Muscle of back (tissue), 11 donors: ENCODE data around the gene RBMS3. TPM values are rescaled to one million over a fixed set of nuclear protein-coding genes. Genes with fewer than 3 reads are reported as not detected.
"Not testable (repeated sequence)": the region's sequence is repeated elsewhere in the genome, so short reads cannot be mapped to it uniquely, and the experiment has no call there.

Experiments
- DNase-seq, 3 donors: peaks; one replicate each; pipeline versions ENCODE4 v3.0.0 to v3.0.0-alpha.2; 2013
- polyA plus RNA-seq, 10 donors: library from polyadenylated mRNA; unstranded; fragments of 120-200 nt; gene quantifications; one replicate each; pipeline ENCODE4 v1.2.1, GENCODE V29; 2013; ENCODE audit not compliant: insufficient read length in 10 of 10

Gene RBMS3
- polyA plus RNA-seq, 10 donors = 22.4 to 37.1 (median 28.1) TPM

DNA sequence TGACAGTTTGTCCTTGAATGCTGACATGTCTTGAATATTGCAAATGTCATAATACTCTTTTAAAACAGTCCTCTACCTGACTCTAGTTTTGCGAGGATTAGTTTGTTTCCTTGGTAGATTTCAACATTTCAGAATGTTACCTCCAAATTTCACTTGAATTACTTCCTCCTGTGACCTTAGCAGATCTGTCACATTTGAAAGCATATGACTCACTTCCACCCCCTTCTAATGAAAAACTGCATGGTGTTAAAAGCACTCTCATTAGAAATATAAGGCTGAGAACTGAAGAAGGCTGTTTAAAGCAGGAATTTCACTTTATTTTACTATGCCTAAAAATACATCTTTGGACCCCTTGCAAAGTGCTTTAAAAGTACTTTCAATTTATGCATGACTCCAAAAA lies 726.8 kb downstream of the RBMS3 start:
- no peak for DNase-seq

DNA sequence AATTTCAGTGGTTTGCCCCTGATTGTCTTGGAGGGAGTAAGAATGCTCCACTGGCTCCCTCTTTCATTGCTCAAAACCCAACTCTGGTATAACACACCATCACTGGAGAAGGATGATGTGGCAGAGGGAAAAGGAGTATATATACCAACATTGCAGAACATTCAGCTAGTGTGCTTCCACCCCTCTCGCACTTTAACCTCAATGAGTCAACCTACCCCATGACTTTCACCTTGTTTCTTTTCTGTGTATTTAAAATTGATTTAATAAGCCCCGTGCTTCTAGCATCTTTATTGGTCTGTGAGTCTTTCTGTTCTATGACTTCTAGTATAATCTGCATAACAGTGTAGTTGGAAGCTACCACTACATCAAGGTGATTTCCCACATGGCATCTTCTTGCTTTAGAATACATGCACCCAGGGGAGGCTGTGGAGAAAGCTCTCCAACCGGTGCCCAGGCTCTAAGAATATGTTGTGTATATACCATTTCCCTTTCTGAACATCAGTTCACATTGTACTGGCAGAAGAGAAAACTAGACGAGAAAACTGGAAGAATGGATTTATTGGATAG lies 730.4 kb downstream of the RBMS3 start:
- no peak for DNase-seq

- DNase-seq = peak; percentile 42 to 53 (median 43)
Measured at GRCh38 chr3:30012941-30013543, 732.2 kb downstream of the RBMS3 start.

DNA sequence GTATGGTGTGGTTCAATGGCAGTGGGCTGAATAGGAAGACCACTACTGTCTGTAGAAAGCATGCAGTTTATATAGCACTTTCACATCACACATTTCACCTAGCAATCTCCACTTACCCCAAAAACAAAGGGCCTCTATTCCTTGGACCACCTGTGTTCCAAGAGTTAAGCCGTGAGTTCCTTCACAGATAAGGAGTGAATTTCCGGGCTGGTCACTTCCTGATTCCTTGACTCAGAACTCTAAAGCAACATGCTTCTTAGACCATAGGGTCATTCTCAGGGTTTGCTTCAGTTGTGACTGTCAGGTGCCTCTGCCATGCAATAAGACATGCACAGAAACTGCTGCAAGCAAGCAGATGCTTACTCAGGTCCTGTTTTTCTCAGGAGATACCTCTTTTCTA lies 737.0 kb downstream of the RBMS3 start:
- no peak for DNase-seq

- no peak for DNase-seq
Measured at GRCh38 chr3:30020380-30020779, 739.5 kb downstream of the RBMS3 start.

GRCh38 chr3:30024466-30024865 lies 743.6 kb downstream of the RBMS3 start:
- DNase-seq = no peak

DNA sequence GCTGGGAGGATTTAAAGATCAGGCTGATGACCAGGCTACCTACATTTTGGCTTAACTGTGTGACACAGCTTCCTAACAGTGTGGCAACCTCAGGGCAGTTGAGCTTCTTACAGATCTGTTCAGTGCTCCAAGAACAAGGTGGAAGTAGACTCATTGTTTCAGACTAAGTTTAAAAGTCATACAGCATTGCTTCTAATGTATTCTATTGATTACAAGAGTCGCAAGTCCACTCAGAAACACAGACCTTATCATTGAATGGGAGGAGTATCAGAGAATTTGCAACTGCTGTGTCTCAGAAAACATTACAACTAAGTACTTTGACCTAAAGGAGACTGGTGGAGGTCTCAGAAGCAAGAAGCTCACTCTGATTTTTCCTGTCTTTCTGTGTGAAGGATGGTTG lies 746.0 kb downstream of the RBMS3 start:
- DNase-seq = no peak

DNA sequence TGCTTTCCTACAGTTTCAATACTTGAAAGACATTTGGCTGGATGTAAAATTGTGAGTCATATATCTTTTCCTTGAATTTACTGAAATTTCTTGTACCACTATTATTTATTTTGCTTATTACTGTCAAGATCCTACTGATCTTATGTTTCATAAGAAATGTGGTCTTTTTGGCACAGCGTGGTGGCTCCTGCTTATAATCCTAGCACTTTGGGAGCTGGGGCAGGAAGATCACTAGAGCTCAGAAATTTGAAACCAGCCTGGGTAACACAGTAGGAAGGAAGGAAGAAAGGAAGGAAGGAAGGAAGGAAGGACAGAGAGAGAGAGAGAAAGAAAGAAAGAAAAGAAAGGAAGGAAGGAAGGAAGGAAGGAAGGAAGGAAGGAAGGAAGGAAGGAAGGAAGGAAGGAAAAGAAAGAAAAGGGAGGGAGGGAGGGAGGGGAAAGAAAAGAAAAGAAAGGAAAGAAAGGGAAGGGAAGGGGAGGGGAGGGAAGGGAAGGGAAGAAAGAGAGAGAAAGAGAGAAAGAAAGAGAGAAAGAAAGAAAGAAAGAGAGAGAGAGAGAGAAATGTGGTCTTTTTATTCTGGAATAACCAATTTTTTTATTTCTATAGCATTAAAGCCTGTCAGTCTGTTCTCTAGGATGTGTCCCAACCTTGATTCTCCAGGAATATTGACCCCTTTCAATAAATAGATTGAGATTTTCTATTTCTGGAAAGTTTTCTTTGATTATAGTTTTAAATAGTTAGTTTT lies 753.5 kb downstream of the RBMS3 start:
- DNase-seq = no peak

- peak in 1 of 3 donors; percentile 16 for DNase-seq
Measured at GRCh38 chr3:30035935-30036567, 755.2 kb downstream of the RBMS3 start.

DNA sequence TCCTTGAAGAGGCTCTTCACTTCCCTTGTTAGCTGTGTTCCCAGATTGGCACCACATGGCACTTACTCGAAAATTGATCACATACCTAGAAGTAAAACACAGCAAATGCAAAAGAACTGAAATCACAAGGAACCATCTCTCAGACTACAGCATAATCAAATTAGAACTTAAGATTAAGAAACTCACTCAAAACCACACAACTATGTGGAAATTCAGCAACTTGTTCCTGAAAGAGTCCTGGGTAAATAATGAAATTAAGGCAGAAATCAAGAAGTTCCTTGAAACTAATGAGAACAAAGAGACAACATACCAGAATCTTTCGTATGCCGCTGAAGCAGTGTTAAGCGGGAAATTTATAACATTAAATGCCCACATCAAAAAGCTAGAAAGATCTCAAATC lies 759.3 kb downstream of the RBMS3 start:
- no peak for DNase-seq

GRCh38 chr3:30041481-30041880 lies 760.6 kb downstream of the RBMS3 start:
- not testable (repeated sequence) for DNase-seq

- DNase-seq = peak; percentile 65 to 85 (median 74)
Measured at GRCh38 chr3:30042274-30042859, 761.5 kb downstream of the RBMS3 start.

DNA sequence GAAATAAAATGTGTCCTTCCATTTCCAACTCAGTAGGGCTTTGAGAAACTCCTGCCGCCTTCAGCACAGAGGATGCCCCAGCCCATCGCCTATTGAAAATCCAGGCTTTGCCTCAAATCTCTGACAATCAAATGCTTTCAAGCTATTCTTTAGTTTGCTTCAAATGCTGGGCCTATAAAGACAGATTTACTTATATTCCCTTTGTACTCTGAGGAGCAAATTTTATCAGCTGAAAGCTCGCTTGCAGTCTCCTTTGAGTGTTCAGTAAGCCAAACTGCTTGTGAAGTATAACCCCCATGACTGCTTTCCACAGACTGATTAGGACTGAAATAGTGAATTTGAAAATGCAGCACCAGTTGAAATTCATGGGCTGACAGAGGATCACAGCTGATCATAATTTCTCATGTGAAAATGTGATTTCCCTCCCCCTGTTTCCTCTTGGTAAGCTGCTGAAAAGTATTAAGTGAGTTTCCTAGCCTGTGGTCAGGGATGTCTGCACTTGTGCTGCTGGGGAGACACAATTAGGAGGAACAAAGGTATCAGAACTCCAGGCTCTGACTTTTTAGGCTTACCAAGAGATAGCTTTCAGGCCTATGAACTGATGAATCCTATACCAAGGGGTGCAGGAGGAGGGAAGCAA lies 762.2 kb downstream of the RBMS3 start:
- DNase-seq = peak in 1 of 3 donors; percentile 26

DNA sequence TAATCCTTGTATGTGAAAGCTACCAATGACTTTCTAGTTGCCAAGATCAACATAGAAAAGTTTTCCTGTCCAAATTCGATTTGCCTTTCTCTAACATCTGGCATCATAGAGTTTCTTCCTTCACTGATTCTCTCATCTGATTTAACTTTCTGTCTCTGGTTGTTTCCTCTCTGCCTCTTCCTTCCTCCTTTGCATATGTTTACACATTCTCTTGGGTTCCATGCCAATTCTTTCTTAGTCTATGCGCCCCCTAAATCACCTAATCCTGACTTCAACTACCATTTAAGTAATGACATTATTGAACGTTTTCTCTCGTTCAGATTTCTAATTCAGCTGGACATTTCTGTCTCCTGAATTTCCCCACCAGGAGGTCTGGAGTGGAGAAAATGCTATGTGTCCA lies 763.6 kb downstream of the RBMS3 start:
- DNase-seq = peak in 1 of 3 donors; percentile 8

DNA sequence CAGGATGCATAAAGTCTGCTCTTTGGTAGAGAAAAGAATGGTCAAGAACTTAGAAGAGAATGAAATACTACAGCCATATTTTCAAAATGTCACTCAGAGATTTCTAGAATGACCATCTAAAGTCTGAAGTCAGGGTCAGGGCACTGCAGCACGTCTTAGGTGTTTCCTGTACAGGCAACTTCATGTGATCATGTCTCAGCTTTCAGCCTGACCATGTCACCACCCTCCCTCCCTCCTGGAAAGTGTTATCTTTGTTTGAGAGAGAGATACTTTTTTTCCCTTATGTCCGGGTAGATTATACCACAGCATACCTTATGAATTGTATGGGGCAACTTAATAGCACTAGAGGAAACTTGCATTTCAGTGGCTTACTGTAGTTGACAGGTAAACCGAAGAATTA lies 767.6 kb downstream of the RBMS3 start:
- no peak for DNase-seq

DNA sequence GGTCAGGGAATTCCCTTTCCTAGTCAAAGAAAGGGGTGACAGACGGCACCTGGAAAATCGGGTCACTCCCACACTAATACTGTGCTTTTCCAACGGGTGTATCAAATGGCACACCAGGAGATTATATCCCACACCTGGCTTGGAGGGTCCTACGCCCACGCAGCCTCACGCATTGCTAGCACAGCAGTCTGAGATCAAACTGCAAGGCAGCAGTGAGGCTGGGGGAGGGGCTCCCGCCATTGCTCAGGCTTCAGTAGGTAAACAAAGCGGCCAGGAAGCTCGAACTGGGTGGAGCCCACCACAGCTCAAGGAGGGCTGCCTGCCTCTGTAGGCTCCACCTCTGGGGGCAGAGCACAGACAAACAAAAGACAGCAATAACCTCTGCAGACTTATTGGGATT lies 769.2 kb downstream of the RBMS3 start:
- not testable (repeated sequence) for DNase-seq

DNA sequence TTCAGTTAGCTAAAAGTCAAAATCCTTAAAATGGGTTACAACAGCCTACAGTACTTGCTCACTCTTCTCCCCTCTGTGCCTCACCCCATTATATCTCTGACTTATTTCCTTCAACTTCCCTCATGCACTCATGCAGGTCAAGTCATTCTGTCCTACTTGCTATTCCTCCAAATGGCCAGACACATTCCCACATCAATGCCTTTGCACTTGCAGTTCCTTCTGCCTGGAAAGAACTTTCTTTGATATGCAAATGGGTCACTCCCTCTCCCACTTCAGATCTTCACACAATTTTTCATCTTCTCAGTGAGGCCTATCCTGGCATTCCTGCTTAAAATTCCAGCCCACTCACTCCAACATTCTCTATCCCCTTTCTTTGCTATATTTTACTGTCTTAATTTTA lies 778.4 kb downstream of the RBMS3 start:
- no peak for DNase-seq
